Measurements from ENCODE around the gene TRIM25.
A peak's percentile ranks its signal among the peaks of the same experiment; 100 is the strongest.

The TRIM25 gene

GRCh38 chr17:56850591-56850990 is 63.3 kb downstream of the TRIM25 start:
- Histone ChIP-seq H3K4me1 (ENCODE audit: control insufficient read depth in 5 of 5, insufficient read depth in 5 of 5, low read length in 5 of 5) (peaks cover 0 to 16% (median 0%) of the 10 kb centered on the region in 5 donors), H3K36me3 (ENCODE audit: control insufficient read depth in 5 of 5, insufficient read depth in 5 of 5, low read length in 5 of 5) (peaks cover 2 to 24% (median 13%) of the 10 kb centered on the region in 5 donors), H3K27me3 (ENCODE audit: control insufficient read depth in 5 of 5, insufficient read depth in 4 of 5, low read length in 5 of 5) (no peaks in the 10 kb centered on the region), H3K27ac (ENCODE audit: low read depth, low read length) (no peak overlapping the region), H3K4me3 (ENCODE audit: low read depth in 1 of 5, low read length in 5 of 5) (no peak overlapping the region), H3K9me3 (ENCODE audit: control insufficient read depth in 5 of 5, low read length in 5 of 5) (no peaks in the 10 kb centered on the region), H3K9ac (ENCODE audit: low read length in 5 of 5) (no peak overlapping the region)

DNA sequence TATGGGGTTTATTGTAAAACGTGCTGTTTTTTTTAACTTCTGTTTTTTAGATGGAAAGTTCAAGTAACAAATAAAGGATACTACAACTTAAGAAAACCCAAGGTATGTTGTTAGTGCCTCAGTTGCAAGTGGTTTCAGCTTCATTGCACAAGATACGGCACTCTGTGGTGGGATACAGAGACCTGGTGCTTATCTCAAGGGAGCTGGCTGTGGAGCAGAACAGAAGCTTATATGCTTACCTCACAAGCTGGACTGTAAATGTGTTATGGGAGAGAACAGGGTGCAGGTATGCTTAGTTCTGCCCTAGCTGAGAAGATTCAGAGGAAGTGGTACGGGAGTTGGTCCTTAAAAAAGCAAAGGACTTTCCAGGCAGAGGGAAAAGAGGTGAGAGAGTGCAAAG is 64.7 kb downstream of the TRIM25 start:
- Histone ChIP-seq H3K4me3 (ENCODE audit: low read depth in 1 of 5, low read length in 5 of 5) (no peak overlapping the region), H3K27ac (ENCODE audit: low read depth, low read length) (no peak overlapping the region), H3K36me3 (ENCODE audit: control insufficient read depth in 5 of 5, insufficient read depth in 5 of 5, low read length in 5 of 5) (peaks cover 2 to 24% (median 13%) of the 10 kb centered on the region in 5 donors), H3K9me3 (ENCODE audit: control insufficient read depth in 5 of 5, low read length in 5 of 5) (no peaks in the 10 kb centered on the region), H3K9ac (ENCODE audit: low read length in 5 of 5) (no peak overlapping the region), H3K27me3 (ENCODE audit: control insufficient read depth in 5 of 5, insufficient read depth in 4 of 5, low read length in 5 of 5) (no peaks in the 10 kb centered on the region), H3K4me1 (ENCODE audit: control insufficient read depth in 5 of 5, insufficient read depth in 5 of 5, low read length in 5 of 5) (peaks cover 0 to 16% (median 0%) of the 10 kb centered on the region in 5 donors)

DNA sequence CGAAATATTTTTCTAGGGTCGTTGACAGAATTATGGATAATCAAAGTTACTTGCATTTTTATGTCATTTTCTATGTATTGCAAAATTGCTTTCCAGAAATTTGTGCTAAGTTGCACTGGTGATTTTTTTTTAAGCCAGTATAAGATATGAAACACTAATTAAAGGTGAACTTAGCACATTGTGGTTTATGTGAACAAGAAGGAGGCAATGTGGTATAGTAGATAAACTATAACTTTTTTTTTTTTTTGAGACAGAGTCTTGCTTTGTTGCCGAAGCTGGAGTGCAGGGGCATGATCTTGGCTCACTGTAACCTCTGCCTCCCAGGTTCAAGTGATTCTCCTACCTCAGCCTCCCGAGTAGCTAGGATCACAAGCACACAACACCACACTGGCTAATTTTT is 66.7 kb downstream of the TRIM25 start:
- peaks cover 0 to 21% (median 0%) of the 10 kb centered on the region in 5 donors for H3K4me1 ChIP-seq (ENCODE audit: control insufficient read depth in 5 of 5, insufficient read depth in 5 of 5, low read length in 5 of 5)
- no peaks in the 10 kb centered on the region for H3K27me3 ChIP-seq (ENCODE audit: control insufficient read depth in 5 of 5, insufficient read depth in 4 of 5, low read length in 5 of 5)
- no peak overlapping the region for H3K27ac ChIP-seq (ENCODE audit: low read depth, low read length)

DNA sequence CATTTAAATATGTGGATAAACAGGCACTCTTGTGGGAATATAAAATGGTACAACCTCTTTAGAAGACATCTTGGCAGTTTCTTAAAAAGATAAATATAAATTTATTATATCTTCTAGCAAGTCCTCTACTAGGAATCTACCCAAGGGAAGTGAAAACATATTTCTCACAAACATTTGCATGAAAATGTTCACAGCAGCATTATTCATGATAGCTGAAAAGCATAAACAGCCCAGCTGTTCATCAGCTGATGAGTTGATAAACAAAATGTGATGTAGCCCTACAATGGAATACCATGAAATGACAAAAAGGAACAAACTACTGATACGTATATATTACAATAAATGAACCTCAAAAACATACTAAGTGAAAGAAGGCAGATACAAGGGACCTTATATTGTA is 67.9 kb downstream of the TRIM25 start:
- Histone ChIP-seq H3K9me3 (ENCODE audit: control insufficient read depth in 5 of 5, low read length in 5 of 5) (no peaks in the 10 kb centered on the region), H3K36me3 (ENCODE audit: control insufficient read depth in 5 of 5, insufficient read depth in 5 of 5, low read length in 5 of 5) (peaks cover 0 to 24% (median 13%) of the 10 kb centered on the region in 5 donors), H3K27me3 (ENCODE audit: control insufficient read depth in 5 of 5, insufficient read depth in 4 of 5, low read length in 5 of 5) (no peaks in the 10 kb centered on the region), H3K4me3 (ENCODE audit: low read depth in 1 of 5, low read length in 5 of 5) (no peak overlapping the region), H3K27ac (ENCODE audit: low read depth, low read length) (no peak overlapping the region), H3K9ac (ENCODE audit: low read length in 5 of 5) (no peak overlapping the region), H3K4me1 (ENCODE audit: control insufficient read depth in 5 of 5, insufficient read depth in 5 of 5, low read length in 5 of 5) (peaks cover 0 to 13% (median 0%) of the 10 kb centered on the region in 5 donors)

More for the DNA sequence above, 66.7 kb downstream of the TRIM25 start:
- peaks cover 2 to 24% (median 13%) of the 10 kb centered on the region in 5 donors for H3K36me3 ChIP-seq (ENCODE audit: control insufficient read depth in 5 of 5, insufficient read depth in 5 of 5, low read length in 5 of 5)
- H3K9me3 ChIP-seq (ENCODE audit: control insufficient read depth in 5 of 5, low read length in 5 of 5), result no peaks in the 10 kb centered on the region
- H3K9ac ChIP-seq (ENCODE audit: low read length in 5 of 5), result no peak overlapping the region
- H3K4me3 ChIP-seq (ENCODE audit: low read depth in 1 of 5, low read length in 5 of 5), result no peak overlapping the region

GRCh38 chr17:56842577-56842976 is 71.3 kb downstream of the TRIM25 start:
- peaks cover 0 to 5% (median 0%) of the 10 kb centered on the region in 5 donors for H3K36me3 ChIP-seq (ENCODE audit: control insufficient read depth in 5 of 5, insufficient read depth in 5 of 5, low read length in 5 of 5)
- H3K27ac ChIP-seq (ENCODE audit: low read depth, low read length), result no peak overlapping the region
- H3K4me3 ChIP-seq (ENCODE audit: low read depth in 1 of 5, low read length in 5 of 5), result no peak overlapping the region
- peaks cover 0 to 15% (median 0%) of the 10 kb centered on the region in 5 donors for H3K4me1 ChIP-seq (ENCODE audit: control insufficient read depth in 5 of 5, insufficient read depth in 5 of 5, low read length in 5 of 5)
- H3K27me3 ChIP-seq (ENCODE audit: control insufficient read depth in 5 of 5, insufficient read depth in 4 of 5, low read length in 5 of 5), result no peaks in the 10 kb centered on the region
- H3K9me3 ChIP-seq (ENCODE audit: control insufficient read depth in 5 of 5, low read length in 5 of 5), result no peaks in the 10 kb centered on the region
- no peak overlapping the region for H3K9ac ChIP-seq (ENCODE audit: low read length in 5 of 5)

DNA sequence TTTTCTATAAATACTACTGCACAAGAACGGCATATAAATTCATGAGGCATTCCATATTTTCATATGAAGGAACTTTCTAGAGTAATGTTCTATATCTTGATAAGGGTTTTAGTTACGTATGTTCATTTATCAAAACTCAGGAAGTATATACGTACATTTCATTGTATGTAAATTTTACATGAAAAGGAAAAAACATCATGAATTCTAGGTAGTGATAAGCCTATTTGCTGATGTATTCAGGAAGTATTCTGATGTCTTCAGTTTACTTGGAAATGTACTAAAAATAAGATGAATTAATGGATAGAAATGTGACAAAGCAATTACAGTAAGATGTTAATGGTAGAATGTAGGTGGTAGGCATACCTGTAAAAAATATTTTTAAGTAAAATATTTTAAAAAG is 75.2 kb downstream of the TRIM25 start:
- Histone ChIP-seq H3K9me3 (ENCODE audit: control insufficient read depth in 5 of 5, low read length in 5 of 5) (no peaks in the 10 kb centered on the region), H3K27ac (ENCODE audit: low read depth, low read length) (peak overlapping the region; percentile 33), H3K36me3 (ENCODE audit: control insufficient read depth in 5 of 5, insufficient read depth in 5 of 5, low read length in 5 of 5) (peaks cover 0 to 4% (median 0%) of the 10 kb centered on the region in 5 donors), H3K9ac (ENCODE audit: low read length in 5 of 5) (no peak overlapping the region), H3K4me1 (ENCODE audit: control insufficient read depth in 5 of 5, insufficient read depth in 5 of 5, low read length in 5 of 5) (peaks cover 0 to 43% (median 15%) of the 10 kb centered on the region in 5 donors), H3K27me3 (ENCODE audit: control insufficient read depth in 5 of 5, insufficient read depth in 4 of 5, low read length in 5 of 5) (no peaks in the 10 kb centered on the region), H3K4me3 (ENCODE audit: low read depth in 1 of 5, low read length in 5 of 5) (no peak overlapping the region)
